GM12801 (cell line): ENCODE results near the gene PTGFRN.

Source experiments
- TF ChIP-seq, protein P1 (sequence below): IDR thresholded peaks from one replicate; pipeline ENCODE4 v1.5.1; 2011; ENCODE audit warnings: control low read depth; ENCODE audit not compliant: insufficient read length; ENCODE audit errors: extremely low read depth

PTGFRN gene

DNA sequence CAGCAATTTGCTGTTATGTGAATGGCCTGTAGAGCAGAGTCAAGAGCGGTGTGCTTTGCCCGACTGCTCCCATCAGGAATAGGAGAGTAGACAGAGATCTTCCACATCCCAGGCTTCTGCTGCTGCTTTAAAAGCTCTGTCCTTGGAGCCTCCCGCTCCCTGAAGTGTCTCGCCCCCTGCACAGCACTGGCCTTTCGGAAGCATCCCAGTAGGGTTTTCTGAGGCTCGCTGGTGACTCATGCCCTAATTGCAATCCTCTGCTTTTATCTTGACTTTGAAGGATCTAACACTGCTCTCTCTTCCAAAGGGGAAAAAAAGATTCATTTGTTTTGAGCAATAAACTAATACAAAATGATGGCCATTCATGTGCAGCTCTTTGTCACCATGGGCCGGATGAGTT lies 78.5 kb downstream of the PTGFRN start:
- TF ChIP-seq, protein P1, sequence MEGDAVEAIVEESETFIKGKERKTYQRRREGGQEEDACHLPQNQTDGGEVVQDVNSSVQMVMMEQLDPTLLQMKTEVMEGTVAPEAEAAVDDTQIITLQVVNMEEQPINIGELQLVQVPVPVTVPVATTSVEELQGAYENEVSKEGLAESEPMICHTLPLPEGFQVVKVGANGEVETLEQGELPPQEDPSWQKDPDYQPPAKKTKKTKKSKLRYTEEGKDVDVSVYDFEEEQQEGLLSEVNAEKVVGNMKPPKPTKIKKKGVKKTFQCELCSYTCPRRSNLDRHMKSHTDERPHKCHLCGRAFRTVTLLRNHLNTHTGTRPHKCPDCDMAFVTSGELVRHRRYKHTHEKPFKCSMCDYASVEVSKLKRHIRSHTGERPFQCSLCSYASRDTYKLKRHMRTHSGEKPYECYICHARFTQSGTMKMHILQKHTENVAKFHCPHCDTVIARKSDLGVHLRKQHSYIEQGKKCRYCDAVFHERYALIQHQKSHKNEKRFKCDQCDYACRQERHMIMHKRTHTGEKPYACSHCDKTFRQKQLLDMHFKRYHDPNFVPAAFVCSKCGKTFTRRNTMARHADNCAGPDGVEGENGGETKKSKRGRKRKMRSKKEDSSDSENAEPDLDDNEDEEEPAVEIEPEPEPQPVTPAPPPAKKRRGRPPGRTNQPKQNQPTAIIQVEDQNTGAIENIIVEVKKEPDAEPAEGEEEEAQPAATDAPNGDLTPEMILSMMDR, result no peak

DNA sequence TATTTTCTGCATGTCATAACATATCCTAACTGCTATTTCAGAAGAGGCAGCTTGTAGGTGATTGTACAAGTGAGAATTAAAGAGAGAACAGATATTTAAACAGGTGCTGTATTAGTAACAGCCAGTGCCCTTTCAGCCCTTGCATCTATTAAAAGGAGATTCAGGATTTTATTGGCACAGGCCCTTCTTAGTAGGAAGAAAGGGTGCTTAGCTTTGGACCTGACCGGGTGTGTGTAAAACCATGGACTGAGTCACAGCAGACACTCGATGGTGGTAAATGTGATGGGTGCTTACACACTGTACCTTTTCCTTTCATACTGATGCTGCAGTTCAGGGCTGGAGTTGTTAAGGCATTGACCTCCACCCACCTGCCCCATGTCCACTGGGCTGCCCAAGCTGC lies 79.2 kb downstream of the PTGFRN start:
- TF ChIP-seq, protein P1, result no peak

DNA sequence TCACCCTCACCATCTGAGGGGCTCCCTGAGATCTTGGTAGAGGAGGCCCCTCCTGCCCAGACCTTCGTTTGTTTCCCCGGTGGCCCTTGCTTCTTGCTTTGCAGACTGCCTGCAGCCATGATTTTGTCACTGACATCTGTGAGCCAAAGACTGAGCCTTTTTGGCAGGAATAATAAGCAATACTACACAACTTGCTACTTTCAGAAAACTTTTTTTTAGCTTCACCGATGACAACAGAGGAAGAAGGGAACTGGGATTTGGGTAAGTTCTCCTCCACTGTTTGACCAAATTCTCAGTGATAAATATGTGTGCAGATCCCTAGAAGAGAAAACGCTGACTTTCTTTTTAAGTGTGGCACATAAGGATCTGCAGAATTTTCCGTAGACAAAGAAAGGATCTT lies 80.1 kb downstream of the PTGFRN start:
- TF ChIP-seq, protein P1, result no peak

DNA sequence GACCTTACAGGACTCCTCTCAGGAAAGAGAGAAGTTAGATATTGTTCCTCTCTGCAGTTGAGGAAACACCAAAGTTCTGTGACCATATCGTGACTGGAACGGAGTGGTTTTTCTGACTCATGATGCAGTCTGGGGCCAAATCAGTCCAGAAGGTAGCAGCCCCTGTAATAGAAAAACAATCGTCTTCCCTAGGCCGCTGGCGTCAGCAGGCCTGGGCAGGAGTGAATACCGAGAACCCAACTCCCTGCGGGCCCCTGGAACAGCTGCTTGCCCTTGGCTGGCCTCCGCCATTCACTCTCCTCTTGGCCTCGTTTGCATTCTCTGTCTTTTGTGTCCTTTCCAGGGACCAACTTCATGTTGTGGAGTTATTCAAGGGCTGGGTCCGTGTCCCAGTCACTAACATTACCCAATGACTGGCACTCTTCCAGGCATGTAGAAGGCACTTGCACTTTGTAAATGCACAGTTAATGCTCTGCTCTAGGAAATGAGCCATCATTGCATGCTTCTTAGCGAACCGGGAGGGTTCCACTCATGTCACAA lies 81.0 kb downstream of the PTGFRN start:
- TF ChIP-seq, protein P1, result no peak

DNA sequence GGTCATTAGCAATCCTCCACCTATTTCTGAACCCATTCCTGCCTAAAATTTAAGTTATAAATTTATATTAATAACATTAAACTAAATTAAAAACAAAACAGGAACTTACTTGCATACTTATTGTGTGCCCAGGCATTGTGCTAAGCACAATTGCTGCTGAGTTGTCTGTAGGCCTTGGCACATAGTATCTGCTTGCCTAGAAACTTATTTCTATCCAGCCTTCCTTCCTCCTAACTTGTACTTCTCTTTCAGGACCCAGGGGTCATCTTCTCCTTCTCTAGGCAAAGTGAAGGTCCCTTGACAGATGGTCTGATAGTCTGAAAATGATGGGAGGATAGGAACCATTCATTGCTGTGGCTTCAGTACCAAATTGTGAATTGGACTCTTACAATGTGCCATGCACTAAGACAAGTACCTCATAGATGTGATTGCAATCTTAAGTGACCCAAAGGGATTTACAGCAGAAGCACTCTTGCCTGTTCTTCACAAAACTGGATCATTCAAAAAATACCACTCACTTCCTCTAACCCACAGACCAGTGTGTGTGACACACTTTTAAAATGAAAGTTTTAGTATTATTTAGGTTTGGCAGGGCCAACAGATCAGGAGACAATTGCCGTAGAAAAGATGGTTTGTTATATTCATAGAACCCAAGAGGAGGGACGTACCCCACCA lies 81.6 kb downstream of the PTGFRN start:
- TF ChIP-seq, protein P1, result no peak

DNA sequence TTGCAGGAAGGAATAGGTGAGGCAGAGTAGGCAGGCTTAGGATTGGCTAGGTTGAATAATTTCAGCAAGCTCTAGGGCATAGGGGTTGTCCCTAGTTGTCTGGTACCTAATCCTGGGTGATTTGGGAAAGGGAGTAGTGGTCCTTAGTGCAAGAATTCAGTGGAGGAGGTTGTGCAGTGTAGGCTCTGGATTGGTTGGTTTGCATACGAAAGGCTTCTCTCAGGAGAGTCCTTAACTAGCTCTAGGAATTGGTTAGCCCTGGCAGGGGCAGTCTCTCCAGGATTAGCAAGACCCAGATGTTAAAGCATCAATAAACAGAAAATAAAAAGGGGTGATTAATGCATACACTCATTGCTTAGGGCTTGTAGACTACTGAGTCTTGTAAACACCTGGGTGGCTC lies 82.2 kb downstream of the PTGFRN start:
- TF ChIP-seq, protein P1, result no peak

DNA sequence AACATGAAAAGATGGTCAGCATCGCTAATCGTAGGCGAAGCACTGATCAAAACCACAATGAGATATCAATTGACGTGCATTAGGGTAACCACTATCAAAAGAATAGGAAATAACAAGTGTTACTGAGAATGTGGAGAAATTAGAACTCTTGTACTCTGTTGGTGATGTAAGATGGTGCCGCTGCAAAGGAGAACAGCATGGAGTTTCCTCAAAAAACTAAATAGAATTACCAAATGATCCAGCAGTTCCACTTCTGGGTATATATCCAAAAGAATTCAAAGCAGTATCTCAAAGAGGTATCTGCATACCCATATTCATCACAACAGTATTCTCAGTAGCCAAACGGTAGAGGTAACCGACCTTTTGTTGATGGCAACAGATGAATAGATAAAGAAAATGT lies 83.6 kb downstream of the PTGFRN start:
- TF ChIP-seq, protein P1, result no peak
